Neural crest cell (in vitro differentiated cells): Measurements from ENCODE around the gene CCDC78. TPM values are rescaled to one million over a fixed set of nuclear protein-coding genes. Genes with fewer than 3 reads are reported as not detected.
A peak's percentile ranks its signal among the peaks of the same experiment; 100 is the strongest.

Source experiments
- DNase-seq: peaks from one replicate; pipeline ENCODE4 v3.0.0; 2021; ENCODE audit warnings: low read depth, mixed read lengths, low spot score
- H3K27ac Mint-ChIP-seq: one replicate; pipeline ENCODE4 v1.8.0; 2021; ENCODE audit warnings: mild to moderate bottlenecking, mixed read lengths; ENCODE audit not compliant: unreplicated experiment
- H3K27me3 Mint-ChIP-seq: 2 replicates; pipeline ENCODE4 v1.8.0; 2021; ENCODE audit warnings: low read depth, mild to moderate bottlenecking, mixed read lengths
- H3K36me3 Mint-ChIP-seq: 2 replicates; pipeline ENCODE4 v1.8.0; 2021; ENCODE audit warnings: low read depth, mild to moderate bottlenecking, mixed read lengths
- H3K4me1 Mint-ChIP-seq: 2 replicates; pipeline ENCODE4 v1.8.0; 2021; ENCODE audit warnings: mixed read lengths
- H3K4me3 Mint-ChIP-seq: one replicate; pipeline ENCODE4 v1.8.0; 2021; ENCODE audit warnings: mild to moderate bottlenecking, mixed read lengths
- H3K9me3 Mint-ChIP-seq: 2 replicates; pipeline ENCODE4 v1.8.0; 2021; ENCODE audit warnings: mixed read lengths
- CTCF ChIP-seq: fragments of 200-600 bp; sonication (generic); conservative IDR thresholded peaks from 2 replicates; pipeline ENCODE4 v1.5.0; 2021; ENCODE audit warnings: antibody characterized with exemption, mild to moderate bottlenecking
- total RNA-seq: library from RNA; stranded (reverse); gene quantifications from 2 replicates; pipeline ENCODE4 v1.2.1, GENCODE V29; 2021

CCDC78 gene
- total RNA-seq, 1 donor from 2014 or later: 7.0 TPM

- Mint-ChIP-seq H3K4me1 (peaks cover 15% of the 10 kb centered on the region), H3K4me3 (peak within 1 kb of the TSS; percentile 90)
Observed at GRCh38 chr16:684071-684794, 42.0 kb downstream of the CCDC78 start, which contains the start of gene JMJD8. TSS of gene JMJD8 (minus strand) at chr16:684334. CDS start at chr16:684319, 15 bp downstream.

GRCh38 chr16:683396-684070, 42.7 kb downstream of the CCDC78 start:
- Mint-ChIP-seq H3K4me3 (peak overlapping the region; percentile 90), H3K36me3 (peaks cover 5% of the 10 kb centered on the region), H3K4me1 (peaks cover 18% of the 10 kb centered on the region), H3K27me3 (peaks cover 10% of the 10 kb centered on the region), H3K9me3 (no peaks in the 10 kb centered on the region), H3K27ac (peak overlapping the region; percentile 12)
- DNase-seq: no peak
- TF ChIP-seq CTCF: no peak

More at GRCh38 chr16:684071-684794, 42.0 kb downstream of the CCDC78 start, which contains the start of gene JMJD8:
- Mint-ChIP-seq H3K9me3 (no peaks in the 10 kb centered on the region), H3K36me3 (peaks cover 5% of the 10 kb centered on the region), H3K27ac (peak within 1 kb of the TSS; percentile 12), H3K27me3 (peaks cover 8% of the 10 kb centered on the region)
- peak; percentile 91 for DNase-seq
- no peak for TF ChIP-seq CTCF

GRCh38 chr16:682493-683395, 43.5 kb downstream of the CCDC78 start:
- TF ChIP-seq CTCF: no peak
- H3K27ac Mint-ChIP-seq: peak overlapping the region; percentile 67
- peaks cover 18% of the 10 kb centered on the region for H3K4me1 Mint-ChIP-seq
- peak overlapping the region; percentile 90 for H3K4me3 Mint-ChIP-seq
- peaks cover 10% of the 10 kb centered on the region for H3K27me3 Mint-ChIP-seq
- peaks cover 5% of the 10 kb centered on the region for H3K36me3 Mint-ChIP-seq
- no peak for DNase-seq
- H3K9me3 Mint-ChIP-seq: no peaks in the 10 kb centered on the region

GRCh38 chr16:681746-682427, 44.4 kb downstream of the CCDC78 start:
- no peak for DNase-seq
- Mint-ChIP-seq H3K27ac (peak overlapping the region; percentile 12), H3K9me3 (no peaks in the 10 kb centered on the region), H3K27me3 (peaks cover 10% of the 10 kb centered on the region), H3K4me3 (peak overlapping the region; percentile 90), H3K36me3 (peaks cover 5% of the 10 kb centered on the region), H3K4me1 (peaks cover 18% of the 10 kb centered on the region)
- no peak for TF ChIP-seq CTCF
